SH-SY5Y (cell line): ENCODE results near the gene ACADSB.

Source experiments
- GATA2 ChIP-seq: IDR thresholded peaks from 2 replicates; pipeline ENCODE4 v1.6.1; 2011; ENCODE audit warnings: mild to moderate bottlenecking, low read depth, low read length
- GATA3 ChIP-seq: IDR thresholded peaks from 2 replicates; pipeline ENCODE4 v1.6.1; 2011; ENCODE audit warnings: low read depth, mild to moderate bottlenecking, low read length, moderate library complexity

- TF ChIP-seq GATA2 = no peak
- TF ChIP-seq GATA3 = no peak
Observed at GRCh38 chr10:122992031-122992585, 16.7 kb upstream of the ACADSB start.
